HTR-8/SVneo (cell line): Measurements from ENCODE around the gene OR9K2.
"Not testable (repeated sequence)": the region's sequence is repeated elsewhere in the genome, so short reads cannot be mapped to it uniquely, and the experiment has no call there.

ENCODE experiments used
- DNase-seq: peaks from one replicate; pipeline ENCODE4 v3.0.0; 2011; ENCODE audit warnings: low spot score, mixed read lengths; ENCODE audit not compliant: insufficient read length
- FAIRE-seq: peaks from 2 replicates; lab custom pipeline; 2011; peaks lifted over from hg19 to GRCh38; lab: Jason Lieb, UNC

The OR9K2 gene, protein sequence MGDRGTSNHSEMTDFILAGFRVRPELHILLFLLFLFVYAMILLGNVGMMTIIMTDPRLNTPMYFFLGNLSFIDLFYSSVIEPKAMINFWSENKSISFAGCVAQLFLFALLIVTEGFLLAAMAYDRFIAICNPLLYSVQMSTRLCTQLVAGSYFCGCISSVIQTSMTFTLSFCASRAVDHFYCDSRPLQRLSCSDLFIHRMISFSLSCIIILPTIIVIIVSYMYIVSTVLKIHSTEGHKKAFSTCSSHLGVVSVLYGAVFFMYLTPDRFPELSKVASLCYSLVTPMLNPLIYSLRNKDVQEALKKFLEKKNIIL

DNA sequence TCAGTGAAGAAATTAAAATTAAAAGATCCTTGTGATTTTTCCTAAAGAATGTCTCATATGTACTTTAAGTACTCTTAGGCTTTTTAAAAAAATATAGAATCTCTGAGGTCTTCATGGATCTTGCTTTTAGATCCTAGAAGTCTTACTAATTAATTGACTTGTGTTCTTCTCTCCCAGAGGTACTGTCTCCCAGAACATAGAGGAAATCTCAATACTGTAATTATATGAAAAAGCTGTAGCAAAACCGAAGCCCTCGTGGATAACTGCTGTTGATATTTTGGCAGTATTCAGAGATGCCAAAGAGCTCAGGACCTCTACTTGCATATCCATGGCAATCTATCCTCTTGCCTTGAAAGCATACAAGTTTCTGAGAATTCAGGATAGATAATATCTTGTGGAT, at the start of gene OR9K2:
TSS of gene OR9K2 (plus strand) at position 301 of the 400 bp plus-strand sequence. CDS start 3,429 bp downstream, outside the sequence.
- DNase-seq (no peak), FAIRE-seq (no peak)

GRCh38 chr12:55092579-55092978, 33.6 kb upstream of the OR9K2 start:
- DNase-seq (no peak), FAIRE-seq (no peak)

DNA sequence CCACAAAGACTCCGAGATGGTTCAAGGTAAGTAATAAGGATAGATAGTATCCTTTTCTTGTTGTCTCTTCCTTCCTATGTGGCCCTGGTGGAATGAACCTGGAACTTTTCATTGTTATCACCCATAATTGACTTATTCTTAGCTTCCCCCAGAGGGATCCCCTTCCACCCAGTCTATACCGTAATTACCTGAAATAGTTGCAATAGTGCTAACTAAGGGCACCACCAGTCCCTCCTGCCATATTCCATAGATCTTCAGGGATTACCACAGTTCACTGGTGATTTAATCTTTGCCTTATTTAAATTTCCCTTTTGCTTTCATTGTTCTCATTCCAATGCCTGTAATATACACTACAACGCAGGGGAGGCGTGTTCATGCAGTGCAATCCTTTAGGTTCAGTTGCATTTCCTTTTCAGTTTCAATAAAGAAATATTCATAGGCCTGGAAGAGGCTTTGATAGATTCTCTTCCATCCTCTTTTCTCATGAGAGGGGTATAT, 13.8 kb upstream of the OR9K2 start:
- no peak for DNase-seq
- no peak for FAIRE-seq

- FAIRE-seq (no peak), DNase-seq (no peak)
Observed at GRCh38 chr12:55116152-55116551, 10.1 kb upstream of the OR9K2 start.

GRCh38 chr12:55132816-55133215, 6.6 kb downstream of the OR9K2 start:
- FAIRE-seq (no peak), DNase-seq (no peak)

DNA sequence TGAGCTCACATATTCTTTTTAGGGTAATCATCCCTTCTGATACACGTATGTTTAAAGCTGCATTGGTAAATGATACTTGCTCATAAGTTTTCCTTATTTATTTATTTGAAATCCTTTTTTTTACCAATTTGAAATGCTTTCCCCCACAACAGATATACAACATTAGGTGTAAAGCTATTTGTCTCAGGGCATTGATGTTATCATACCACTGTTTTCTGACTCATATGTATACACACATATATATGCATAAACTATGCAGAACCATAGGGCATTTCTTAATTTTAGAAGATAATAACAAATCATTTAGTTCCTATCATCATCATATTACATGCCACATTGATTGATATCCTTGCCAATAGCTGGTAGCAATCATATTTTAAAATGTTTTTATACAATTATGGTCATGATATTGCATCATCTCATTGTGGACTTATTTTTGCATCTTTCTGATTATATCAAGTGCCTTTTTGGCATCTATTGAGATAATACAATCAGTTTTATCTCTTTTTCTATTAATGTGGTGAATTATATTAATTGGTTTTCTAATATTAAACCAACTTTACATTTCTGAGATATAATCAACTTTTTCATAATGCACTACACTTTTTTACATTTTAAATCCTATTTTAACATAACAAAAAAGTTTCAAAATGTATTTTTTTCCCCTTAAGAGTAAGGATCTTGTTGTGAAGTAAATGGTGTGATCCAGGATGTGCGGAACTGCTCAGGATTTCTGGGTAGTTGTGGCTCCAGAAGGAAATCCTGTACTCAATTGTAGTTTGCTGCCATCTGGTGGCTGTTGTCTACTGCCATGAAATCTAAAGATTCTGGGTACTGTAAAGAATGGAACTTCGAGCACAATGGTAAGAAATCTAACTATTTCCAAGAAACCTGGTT, 16.7 kb downstream of the OR9K2 start:
- FAIRE-seq (no peak), DNase-seq (peak; percentile 13)

DNA sequence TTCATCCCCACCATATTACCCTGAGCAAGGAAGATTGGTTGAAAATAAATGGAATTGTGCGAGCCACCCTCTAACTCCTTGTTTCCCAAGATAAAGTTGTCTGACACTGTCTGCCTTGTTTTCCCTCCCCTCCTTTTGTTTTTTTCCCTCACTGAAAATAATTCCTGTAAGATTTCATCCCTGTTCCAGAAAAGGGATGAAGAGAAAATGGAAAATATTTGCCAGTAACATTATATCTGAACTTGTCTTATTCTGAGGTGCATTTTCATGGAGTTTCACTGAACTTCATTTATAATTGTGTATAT, 17.3 kb downstream of the OR9K2 start:
- DNase-seq (no peak), FAIRE-seq (no peak)

DNA sequence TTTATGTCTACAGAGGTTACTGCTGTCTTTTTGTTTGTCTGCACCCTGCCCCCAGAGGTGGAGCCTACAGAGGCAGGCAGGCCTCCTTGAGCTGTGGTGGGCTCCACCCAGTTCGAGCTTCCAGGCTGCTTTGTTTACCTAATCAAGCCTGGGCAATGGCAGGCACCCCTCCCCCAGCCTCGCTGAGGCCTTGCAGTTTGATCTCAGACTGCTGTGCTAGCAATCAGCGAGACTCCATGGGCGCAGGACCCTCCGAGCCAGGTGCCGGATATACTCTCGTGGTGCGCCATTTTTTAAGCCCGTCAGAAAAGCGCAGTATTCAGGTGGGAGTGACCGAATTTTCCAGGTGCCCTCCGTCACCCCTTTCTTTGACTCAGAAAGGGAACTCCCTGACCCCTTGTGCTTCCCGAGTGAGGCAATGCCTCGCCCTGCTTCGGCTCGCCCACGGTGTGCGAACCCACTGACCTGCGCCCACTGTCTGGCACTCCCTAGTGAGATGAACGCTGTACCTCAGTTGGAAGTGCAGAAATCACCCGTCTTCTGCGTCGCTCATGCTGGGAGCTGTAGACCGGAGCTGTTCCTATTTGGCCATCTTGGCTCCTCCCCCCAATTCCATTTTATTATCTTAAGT, 40.9 kb downstream of the OR9K2 start:
- FAIRE-seq, DNase-seq: not testable (repeated sequence)

DNA sequence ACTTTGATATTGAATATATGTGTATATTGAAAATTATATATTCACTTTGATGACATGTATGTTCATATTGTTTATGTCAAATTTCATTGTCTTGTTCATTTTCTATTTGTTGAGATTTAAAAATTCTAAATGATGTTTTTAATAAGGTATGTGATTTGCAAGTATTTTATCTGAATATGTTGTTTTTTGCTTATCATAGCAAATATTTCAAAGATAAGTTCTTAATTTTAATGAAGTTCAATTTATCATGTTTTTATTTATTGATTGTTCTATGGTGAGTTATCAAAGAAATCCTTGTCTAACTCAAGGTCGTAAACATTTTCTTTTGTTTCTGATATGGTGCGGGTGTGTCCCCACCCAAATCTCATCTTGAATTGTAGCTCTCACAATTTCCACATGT, 45.2 kb downstream of the OR9K2 start:
- DNase-seq (no peak), FAIRE-seq (no peak)

GRCh38 chr12:55171846-55172245, 45.6 kb downstream of the OR9K2 start:
- not testable (repeated sequence) for DNase-seq, FAIRE-seq

GRCh38 chr12:55172686-55173085, 46.5 kb downstream of the OR9K2 start:
- FAIRE-seq, result no peak
- no peak for DNase-seq

DNA sequence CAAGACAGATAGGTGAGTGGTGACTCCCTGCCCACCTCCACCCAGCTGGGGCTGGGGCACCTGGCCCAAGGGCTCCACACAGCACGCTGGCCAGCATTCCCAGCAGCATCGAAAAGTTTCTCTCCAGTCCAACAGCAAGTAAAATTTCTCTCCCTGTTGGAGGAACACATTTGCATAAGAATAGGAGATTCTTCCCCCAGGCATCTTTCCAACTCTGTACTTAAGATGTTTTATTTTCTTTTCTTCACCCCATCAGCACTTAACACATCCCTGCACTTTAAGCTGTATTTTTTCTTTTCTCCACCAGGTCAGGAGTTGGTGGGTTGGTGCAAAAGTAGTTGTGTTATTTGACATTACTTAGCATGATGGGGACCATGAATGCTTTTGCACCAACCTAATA, 47.2 kb downstream of the OR9K2 start:
- FAIRE-seq (no peak), DNase-seq (no peak)
